ENCODE measurements around the gene CTSS.

Gene CTSS

GRCh38 chr1:150696995-150697927, 68.3 kb downstream of the CTSS start, which contains the start of gene GOLPH3L:
Gene GOLPH3L (minus strand): TSS chr1:150697154. CDS start chr1:150694838, 2,316 bp downstream.
- DNase-seq (ENCODE audit: low read depth), result peak; percentile 98

DNA sequence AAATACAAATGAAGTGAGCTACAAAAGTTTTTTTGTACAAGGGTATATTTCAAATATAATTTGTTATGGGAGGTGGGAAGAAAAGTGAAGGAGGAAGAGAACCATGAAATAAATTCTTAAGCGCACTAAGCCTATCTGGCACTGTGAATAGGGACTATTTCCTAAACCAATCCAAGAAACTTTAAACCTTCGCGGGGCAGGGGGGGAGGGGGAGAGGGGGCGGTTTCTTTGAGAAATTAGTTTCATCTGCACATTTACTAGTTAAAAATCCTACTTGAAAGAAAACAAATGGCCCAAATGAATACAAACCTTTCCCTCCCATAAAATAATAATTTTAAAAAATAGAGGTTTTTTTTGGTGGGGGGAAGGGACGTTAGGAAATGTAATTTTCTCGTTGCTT, 69.0 kb downstream of the CTSS start:
- DNase-seq (ENCODE audit: low read depth), result no peak

GRCh38 chr1:150696162-150696561, 69.4 kb downstream of the CTSS start:
- no peak for DNase-seq (ENCODE audit: low read depth)

- DNase-seq (ENCODE audit: low read depth), result no peak
Measured at GRCh38 chr1:150695561-150695960, 70.0 kb downstream of the CTSS start.

DNA sequence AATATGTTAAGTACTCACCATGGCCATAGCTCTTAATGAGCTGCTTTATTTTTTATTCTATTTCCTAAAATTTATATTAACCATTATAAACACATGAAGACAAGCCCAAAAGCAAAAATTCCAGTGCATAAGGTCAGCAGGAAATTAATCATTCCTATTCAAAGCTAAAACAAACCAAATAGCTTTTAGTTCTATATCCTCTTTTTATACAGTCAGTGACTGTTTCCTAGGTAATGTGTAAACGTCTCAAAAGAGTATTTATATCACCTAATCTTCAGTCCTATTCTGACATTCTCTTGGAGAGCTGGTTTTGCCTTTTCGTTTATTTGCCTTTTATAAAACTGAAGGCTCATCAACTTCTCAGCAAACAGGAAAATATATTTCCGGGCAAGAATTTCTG, 72.9 kb downstream of the CTSS start:
- DNase-seq (ENCODE audit: low read depth), result no peak

GRCh38 chr1:150688763-150689162, 76.8 kb downstream of the CTSS start:
- DNase-seq (ENCODE audit: low read depth), result no peak

- no peak for DNase-seq (ENCODE audit: low read depth)
Measured at GRCh38 chr1:150686275-150686674, 79.3 kb downstream of the CTSS start.

DNA sequence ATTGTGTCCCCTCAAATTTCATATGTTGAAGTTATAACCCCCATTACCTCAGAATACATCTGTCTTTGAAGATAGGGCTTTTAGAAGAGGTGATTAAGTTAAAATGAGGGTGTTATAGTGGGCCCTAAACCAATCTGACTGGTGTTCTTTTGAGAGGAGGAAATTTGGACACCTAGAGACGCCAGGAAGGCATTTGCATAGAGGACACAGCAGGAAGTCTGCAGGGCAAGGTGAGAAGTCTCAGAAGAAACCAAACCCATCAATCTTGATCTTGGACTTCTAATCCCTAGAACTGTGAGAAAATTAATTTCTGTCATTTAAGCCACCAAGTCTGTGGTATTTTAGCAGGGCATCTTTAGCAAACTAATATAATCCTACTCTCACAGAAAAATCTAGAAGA, 81.7 kb downstream of the CTSS start:
- DNase-seq (ENCODE audit: low read depth), result no peak
